ENCODE results near the gene MYO10. TPM values are rescaled to one million over a fixed set of nuclear protein-coding genes. Genes with fewer than 3 reads are reported as not detected.

Gene MYO10
- total and polyA plus RNA-seq, 2 experiments from 2014 or later = 119 to 276 TPM

- no peak for TF ChIP-seq ZNF462 (CRISPR knock-in tag; IDR thresholded peaks at IDR 0.05)
- TF ChIP-seq STAT1 (IDR thresholded peaks at IDR 0.05; ENCODE audit: unreplicated experiment) = no peak
- no peak for TF ChIP-seq REST (IDR thresholded peaks at IDR 0.05; ENCODE audit: unreplicated experiment)
- TF ChIP-seq NANOG (IDR thresholded peaks at IDR 0.05; ENCODE audit: borderline replicate concordance) = no peak
Observed at GRCh38 chr5:16744164-16744880, 191.8 kb downstream of the MYO10 start (continued).

GRCh38 chr5:16742938-16743337 is 193.2 kb downstream of the MYO10 start:
- Histone ChIP-seq H3K27me3 (ENCODE audit: insufficient read depth) (no peaks in the 10 kb centered on the region), H3K9me2 (ENCODE audit: insufficient read depth) (no peaks in the 10 kb centered on the region), H3F3A (replicated peaks; ENCODE audit: low read depth) (peaks cover 7% of the 10 kb centered on the region), H3K36me3 (ENCODE audit: insufficient read depth) (no peaks in the 10 kb centered on the region), H3K4me2 (peak overlapping the region; percentile 17; the same call in 1 of the 2 replicates), H3K4me1 (ENCODE audit: insufficient read depth) (peaks cover 50% of the 10 kb centered on the region), H3K79me2 (replicated peaks; ENCODE audit: insufficient read depth) (peaks cover 17% of the 10 kb centered on the region), H4K20me1 (replicated peaks; ENCODE audit: insufficient read depth) (no peaks in the 10 kb centered on the region), H3K27ac (ENCODE audit: low read depth) (peak overlapping the region; percentile 93), H3K4me3 (no peak overlapping the region), H2AFZ (no peak overlapping the region)
- Mint-ChIP-seq H3K27me3 (ENCODE audit: insufficient read depth, low read depth, poor library complexity) (peaks cover 4% of the 10 kb centered on the region), H3K4me1 (peaks cover 68% of the 10 kb centered on the region), H3K27ac (peak overlapping the region; percentile 94), H3K9me3 (no peaks in the 10 kb centered on the region), H3K4me3 (0 out of 3 replicates have a peak overlapping the region, but pooled peaks have one; percentile 84), H3K36me3 (ENCODE audit: low read depth) (peaks cover 10% of the 10 kb centered on the region; the same call in 2 of the 3 replicates)
- peak; percentile 81 for TF ChIP-seq NANOG (IDR thresholded peaks at IDR 0.05; ENCODE audit: borderline replicate concordance)
- TF ChIP-seq CREB1 (CRISPR knock-in tag; IDR thresholded peaks at IDR 0.05; ENCODE audit: low read depth) = no peak
- ATAC-seq = no peak
- DNase-seq (ENCODE audit: low spot score) = no peak

Data from GM23338 (cell line).